Measurements from ENCODE around the gene LYRM4.

- TF ChIP-seq CTCF (tag by site-specific recombination; IDR thresholded peaks at IDR 0.05) (no peak), KLF16 (tag by site-specific recombination; IDR thresholded peaks at IDR 0.05) (no peak), ZNF548 (tag by site-specific recombination; IDR thresholded peaks at IDR 0.05) (no peak), PATZ1 (tag by site-specific recombination; IDR thresholded peaks at IDR 0.05) (no peak), ZNF776 (tag by site-specific recombination; IDR thresholded peaks at IDR 0.05; ENCODE audit: borderline replicate concordance) (no peak), ZNF37A (tag by site-specific recombination; IDR thresholded peaks at IDR 0.05) (no peak), ZNF138 (tag by site-specific recombination; IDR thresholded peaks at IDR 0.05; ENCODE audit: borderline replicate concordance) (no peak), ZNF148 (tag by site-specific recombination; IDR thresholded peaks at IDR 0.05; ENCODE audit: borderline replicate concordance) (no peak), ZNF830 (tag by site-specific recombination; IDR thresholded peaks at IDR 0.05; ENCODE audit: low read depth) (no peak), SP3 (tag by site-specific recombination; IDR thresholded peaks at IDR 0.05) (no peak), SP2 (tag by site-specific recombination; IDR thresholded peaks at IDR 0.05) (no peak), ZSCAN18 (tag by site-specific recombination; IDR thresholded peaks at IDR 0.05) (no peak)
Observed at GRCh38 chr6:5259428-5259827, 1.3 kb downstream of the LYRM4 start.

Measured in HEK293 (cell line).